Stimulated activated CD8-positive, alpha-beta memory T cell treated with anti-CD3 and anti-CD28 coated beads, Interleukin-7, amount 100 ng/mL, for 24 hours (primary cell): ENCODE results near the gene SERPINA1.
"Not testable (repeated sequence)": the region's sequence is repeated elsewhere in the genome, so short reads cannot be mapped to it uniquely, and the experiment has no call there.

Experiments used
- DNase-seq: peaks from one replicate; pipeline ENCODE4 v3.0.0-alpha.2; 2020; ENCODE audit warnings: low read depth

The SERPINA1 gene

GRCh38 chr14:94388384-94389103 lies at the start of gene SERPINA1:
Gene SERPINA1 (minus strand): TSS chr14:94388602. CDS start chr14:94383237, 5,365 bp downstream.
- DNase-seq, result no peak

GRCh38 chr14:94428610-94429009 lies 40.2 kb upstream of the SERPINA1 start:
- DNase-seq, result no peak

- DNase-seq, result no peak
Measured at GRCh38 chr14:94427016-94427613, 38.7 kb upstream of the SERPINA1 start.

- DNase-seq, result no peak
Measured at GRCh38 chr14:94426526-94426925, 38.1 kb upstream of the SERPINA1 start.

GRCh38 chr14:94424371-94424770 lies 36.0 kb upstream of the SERPINA1 start:
- no peak for DNase-seq

GRCh38 chr14:94423453-94424056 lies 35.2 kb upstream of the SERPINA1 start:
- peak; percentile 30 for DNase-seq

- DNase-seq, result no peak
Measured at GRCh38 chr14:94421316-94421715, 32.9 kb upstream of the SERPINA1 start.

GRCh38 chr14:94417497-94418205 lies 29.2 kb upstream of the SERPINA1 start:
- DNase-seq, result not testable (repeated sequence)

- no peak for DNase-seq
Measured at GRCh38 chr14:94412671-94413638, 24.6 kb upstream of the SERPINA1 start.

- no peak for DNase-seq
Measured at GRCh38 chr14:94411638-94412037, 23.2 kb upstream of the SERPINA1 start.

- not testable (repeated sequence) for DNase-seq
Measured at GRCh38 chr14:94409430-94409829, 21.0 kb upstream of the SERPINA1 start.

GRCh38 chr14:94408546-94409095 lies 20.2 kb upstream of the SERPINA1 start:
- no peak for DNase-seq

GRCh38 chr14:94407906-94408305 lies 19.5 kb upstream of the SERPINA1 start:
- DNase-seq, result no peak

- DNase-seq, result no peak
Measured at GRCh38 chr14:94406910-94407309, 18.5 kb upstream of the SERPINA1 start.

- DNase-seq, result no peak
Measured at GRCh38 chr14:94405486-94405885, 17.1 kb upstream of the SERPINA1 start.

- DNase-seq, result no peak
Measured at GRCh38 chr14:94404561-94404960, 16.2 kb upstream of the SERPINA1 start.

GRCh38 chr14:94403312-94403932 lies 15.0 kb upstream of the SERPINA1 start:
- DNase-seq, result no peak

GRCh38 chr14:94401083-94401482 lies 12.7 kb upstream of the SERPINA1 start:
- DNase-seq, result no peak

- no peak for DNase-seq
Measured at GRCh38 chr14:94400422-94400841, 12.0 kb upstream of the SERPINA1 start.

- DNase-seq, result no peak
Measured at GRCh38 chr14:94398536-94398935, 10.1 kb upstream of the SERPINA1 start.

- DNase-seq, result no peak
Measured at GRCh38 chr14:94398182-94398479, 9.7 kb upstream of the SERPINA1 start.
